Testis (tissue), 3 donors: ENCODE measurements around the gene TVP23C. TPM values are rescaled to one million over a fixed set of nuclear protein-coding genes. Genes with fewer than 3 reads are reported as not detected.
A peak's percentile ranks its signal among the peaks of the same experiment; 100 is the strongest.
"Not testable (repeated sequence)": the region's sequence is repeated elsewhere in the genome, so short reads cannot be mapped to it uniquely, and the experiment has no call there.

ENCODE experiments used
- DNase-seq: peaks from one replicate; pipeline ENCODE4 v3.0.0-alpha.2; 2019
- H3K27ac ChIP-seq, 2 donors: fragments of 200-600 bp; sonication (generic); one replicate each; pipeline ENCODE4 v1.5.1; 2019
- H3K27me3 ChIP-seq: fragments of 200-600 bp; sonication (generic); one replicate; pipeline ENCODE4 v1.5.1; 2019
- H3K36me3 ChIP-seq: fragments of 200-600 bp; sonication (generic); one replicate; pipeline ENCODE4 v1.5.1; 2017; ENCODE audit warnings: low read depth; ENCODE audit errors: missing control alignments
- H3K4me1 ChIP-seq: fragments of 200-600 bp; sonication (generic); one replicate; pipeline ENCODE4 v1.5.1; 2019
- H3K4me3 ChIP-seq, 2 donors: fragments of 200-600 bp; sonication (generic); one replicate each; pipeline ENCODE4 v1.5.1; 2017 to 2019
- H3K9me3 ChIP-seq: fragments of 200-600 bp; sonication (generic); one replicate; pipeline ENCODE4 v1.5.1; 2017
- POLR2A ChIP-seq: fragments of 450-650 bp; IDR thresholded peaks from one replicate; pipeline ENCODE4 v1.6.1; 2017; ENCODE audit warnings: antibody characterized with exemption, mild to moderate bottlenecking, moderate library complexity
- whole genome bisulfite sequencing, 2 donors: methylation state at CpG; one replicate each; pipeline ENCODE4 v1.1.5; 2018; 5-methylcytosine and 5-hydroxymethylcytosine counted together
- intact Hi-C: fragments of 100-400 bp; cut with DNase I; formaldehyde crosslinking; loops from one replicate; pipeline ENCODE4 v1.15.1; 2023; ENCODE audit warnings: low total_unique reads
- polyA plus RNA-seq: library from polyadenylated mRNA; stranded (reverse); fragments of 350-450 nt; fragmentation: Illumina TruSeq; extraction: RNeasy Lipid Tissue Mini Kit (QIAGEN cat#74804); gene quantifications from one replicate; pipeline ENCODE4 v1.2.3, GENCODE V29; 2014; ENCODE audit warnings: low read depth, low replicate concordance; ENCODE audit not compliant: insufficient read depth
- total RNA-seq, 2 donors: library from RNA; depleted of rRNA; stranded (reverse); fragments of >200 nt; gene quantifications; one replicate each; pipeline ENCODE4 v1.2.3, GENCODE V29; 2016
- TF ChIP-seq, protein P1 (sequence below), 3 experiments: fragments of 450-650 bp in 2 of 3; fragments of 200-600 bp in 1 of 3; sonication (generic) in 1 of 3; IDR thresholded peaks; one replicate each; pipeline ENCODE4 v1.5.1; 2016 to 2019; ENCODE audit warnings: antibody characterized with exemption in 3 of 3, mild to moderate bottlenecking in 2 of 3, moderate library complexity in 1 of 3

The TVP23C gene
- total and polyA plus RNA-seq, 3 donors from 2014 or later: 6.3 to 48.6 (median 41.1) TPM

DNA sequence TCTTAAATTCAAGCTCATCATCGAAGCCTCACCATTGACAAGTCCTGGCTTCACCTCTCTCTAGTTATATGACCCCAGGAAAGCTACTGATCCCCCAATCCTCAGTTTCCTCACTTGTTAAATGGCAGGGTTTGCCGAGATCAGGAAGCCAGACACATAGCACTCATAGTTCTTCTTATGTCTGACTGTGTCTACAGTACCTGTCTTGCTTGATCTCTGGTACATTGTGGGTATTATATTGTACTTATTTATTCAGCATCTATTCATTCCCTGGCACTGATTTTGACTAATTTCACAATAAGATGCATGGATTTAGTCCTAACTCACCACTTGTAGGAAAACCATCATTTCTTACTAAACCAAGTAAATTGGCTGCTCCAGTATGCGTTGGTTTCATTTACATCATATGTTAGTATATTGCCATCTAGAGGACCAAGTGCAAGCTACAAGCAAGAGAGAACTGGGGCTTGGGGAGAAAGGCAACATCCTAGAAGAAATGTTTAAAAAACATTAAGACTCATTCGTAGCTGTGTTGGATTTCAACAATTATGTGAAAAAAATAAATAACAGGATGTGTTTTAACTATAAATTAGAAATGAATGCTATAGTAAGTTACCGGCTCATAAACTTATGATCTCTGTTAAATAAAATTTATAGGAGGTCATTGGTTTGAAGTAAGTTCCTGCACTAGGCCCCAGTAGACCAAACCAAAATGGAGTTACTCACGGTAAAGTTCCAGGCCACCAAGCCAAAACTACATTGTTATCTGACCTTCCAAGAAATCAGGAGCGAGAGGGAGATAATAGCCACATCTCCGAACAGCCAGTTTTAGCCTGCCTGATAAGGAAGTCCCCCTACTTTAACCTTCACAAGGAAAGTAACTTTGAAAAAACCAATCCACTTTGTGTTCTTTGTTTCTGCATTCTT is 36.7 kb downstream of the TVP23C start:
- peak; percentile 29 for DNase-seq
- H3K4me3 ChIP-seq, H3K27me3 ChIP-seq, intact Hi-C loops, H3K27ac ChIP-seq, H3K4me1 ChIP-seq, H3K36me3 ChIP-seq, H3K9me3 ChIP-seq: not testable (repeated sequence)
- TF ChIP-seq, protein P1, sequence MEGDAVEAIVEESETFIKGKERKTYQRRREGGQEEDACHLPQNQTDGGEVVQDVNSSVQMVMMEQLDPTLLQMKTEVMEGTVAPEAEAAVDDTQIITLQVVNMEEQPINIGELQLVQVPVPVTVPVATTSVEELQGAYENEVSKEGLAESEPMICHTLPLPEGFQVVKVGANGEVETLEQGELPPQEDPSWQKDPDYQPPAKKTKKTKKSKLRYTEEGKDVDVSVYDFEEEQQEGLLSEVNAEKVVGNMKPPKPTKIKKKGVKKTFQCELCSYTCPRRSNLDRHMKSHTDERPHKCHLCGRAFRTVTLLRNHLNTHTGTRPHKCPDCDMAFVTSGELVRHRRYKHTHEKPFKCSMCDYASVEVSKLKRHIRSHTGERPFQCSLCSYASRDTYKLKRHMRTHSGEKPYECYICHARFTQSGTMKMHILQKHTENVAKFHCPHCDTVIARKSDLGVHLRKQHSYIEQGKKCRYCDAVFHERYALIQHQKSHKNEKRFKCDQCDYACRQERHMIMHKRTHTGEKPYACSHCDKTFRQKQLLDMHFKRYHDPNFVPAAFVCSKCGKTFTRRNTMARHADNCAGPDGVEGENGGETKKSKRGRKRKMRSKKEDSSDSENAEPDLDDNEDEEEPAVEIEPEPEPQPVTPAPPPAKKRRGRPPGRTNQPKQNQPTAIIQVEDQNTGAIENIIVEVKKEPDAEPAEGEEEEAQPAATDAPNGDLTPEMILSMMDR (IDR thresholded peaks at IDR 0.05): peak; percentile 25 to 47 (median 25)
- 40 to 47% methylated on average over 7 to 8 of the region's 8 CpGs for WGBS, 2 donors

DNA sequence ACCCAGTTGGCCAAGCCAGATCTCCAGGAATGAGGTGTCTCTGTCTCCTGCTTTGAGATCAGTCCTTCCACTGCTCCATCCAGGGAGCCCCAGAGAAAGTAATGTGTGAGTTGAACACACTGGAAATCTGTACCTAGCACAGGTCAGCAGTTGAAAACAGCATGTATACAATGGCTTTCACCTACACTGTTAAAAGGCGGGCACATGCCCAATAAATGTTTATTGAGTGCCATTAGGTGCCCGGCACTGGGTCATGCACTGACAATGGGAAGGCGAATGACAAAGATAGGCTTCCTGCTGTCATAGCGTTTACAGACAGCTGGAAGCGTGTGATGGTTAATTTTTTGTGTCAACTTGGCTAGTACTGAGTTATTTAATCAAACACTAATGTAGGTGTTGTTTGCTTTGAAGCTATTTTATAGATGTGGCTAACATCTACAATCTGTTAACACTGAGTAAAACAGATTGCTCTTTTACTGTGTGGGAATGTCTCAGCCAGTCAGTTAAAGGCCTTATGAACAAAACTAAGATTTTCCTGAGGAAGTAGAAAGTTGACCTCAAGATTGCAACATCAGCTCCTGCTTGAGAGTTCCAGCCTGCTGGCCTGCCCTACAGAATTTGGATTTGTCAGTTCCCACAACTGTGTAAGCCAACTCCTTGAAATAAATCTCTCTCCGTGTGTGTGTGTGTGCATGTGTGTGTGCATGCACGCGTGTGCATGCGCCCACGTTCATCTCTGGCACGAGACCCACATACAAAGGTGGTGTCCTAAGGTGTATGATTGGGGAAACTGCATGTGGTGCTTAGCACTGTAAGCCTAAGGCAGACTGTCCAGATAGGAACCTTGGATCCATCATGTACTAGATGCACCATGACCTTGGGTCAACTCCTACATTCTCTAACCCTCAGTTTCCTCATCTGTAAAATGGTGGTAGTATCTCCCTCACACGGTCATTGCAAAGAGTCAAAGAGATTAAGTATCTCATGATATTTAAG is 38.0 kb downstream of the TVP23C start:
- H3K27ac ChIP-seq, DNase-seq, intact Hi-C loops, H3K4me3 ChIP-seq, H3K4me1 ChIP-seq, H3K36me3 ChIP-seq, H3K9me3 ChIP-seq, H3K27me3 ChIP-seq: not testable (repeated sequence)
- 90 to 92% methylated on average over 9 to 12 of the region's 12 CpGs for WGBS, 2 donors

DNA sequence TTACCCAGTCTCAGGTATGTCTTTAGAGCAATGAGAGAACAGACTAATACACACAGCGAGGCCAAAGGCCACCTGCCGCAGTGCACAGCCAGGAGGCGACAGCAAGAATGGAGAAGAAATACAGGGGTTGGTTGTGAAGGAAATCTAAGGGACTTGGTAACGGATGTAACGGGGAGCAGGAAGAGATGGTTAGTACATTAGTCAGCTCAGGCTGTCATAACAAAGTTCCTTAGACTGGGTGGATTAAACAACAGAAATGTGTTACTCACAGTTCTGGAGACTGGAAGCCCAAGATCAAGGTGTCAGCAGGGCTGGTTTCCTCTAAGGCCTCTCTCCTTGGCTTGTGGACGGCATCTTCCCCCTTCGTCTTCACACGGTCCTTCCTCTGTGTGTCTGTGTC is 47.1 kb downstream of the TVP23C start:
- no peak for DNase-seq
- 95 to 98% methylated on average over 8 of the region's 8 CpGs for WGBS, 2 donors
- H3K27ac ChIP-seq: no peak overlapping the region
- no peak overlapping the region for H3K4me3 ChIP-seq
- peaks cover 6% of the 10 kb centered on the region for H3K4me1 ChIP-seq
- intact Hi-C loops: no loop called here
- H3K27me3 ChIP-seq: no peaks in the 10 kb centered on the region
- H3K36me3 ChIP-seq: no peaks in the 10 kb centered on the region
- TF ChIP-seq, protein P1 (IDR thresholded peaks at IDR 0.05): no peak
- H3K9me3 ChIP-seq: no peaks in the 10 kb centered on the region

DNA sequence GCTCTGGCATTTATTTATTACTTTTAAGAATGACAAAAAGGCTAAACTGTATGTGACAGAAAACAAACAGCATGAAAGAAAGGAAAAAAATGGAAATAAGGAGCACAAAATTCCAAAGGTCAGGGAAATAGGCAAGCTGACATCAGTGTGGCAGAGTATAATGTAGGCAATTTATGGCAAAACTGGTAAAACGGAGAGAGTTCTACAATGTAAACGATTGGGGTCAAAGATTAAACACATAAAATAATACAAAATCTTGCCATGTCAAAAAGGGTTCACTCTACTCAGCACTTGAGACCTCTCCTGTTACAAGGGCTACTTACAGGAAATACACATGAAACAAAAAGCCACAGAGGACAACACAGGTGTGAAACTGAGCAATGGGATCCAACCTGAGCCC is 48.8 kb downstream of the TVP23C start:
- intact Hi-C loops: no loop called here
- Histone ChIP-seq H3K4me3 (no peak overlapping the region), H3K9me3 (no peaks in the 10 kb centered on the region), H3K27me3 (no peaks in the 10 kb centered on the region), H3K4me1 (peaks cover 6% of the 10 kb centered on the region), H3K27ac (no peak overlapping the region), H3K36me3 (no peaks in the 10 kb centered on the region)
- TF ChIP-seq POLR2A: no peak
- TF ChIP-seq, protein P1 (IDR thresholded peaks at IDR 0.05): no peak
- WGBS, 2 donors: 59 to 64% methylated on average over 2 of the region's 2 CpGs
- DNase-seq: no peak

DNA sequence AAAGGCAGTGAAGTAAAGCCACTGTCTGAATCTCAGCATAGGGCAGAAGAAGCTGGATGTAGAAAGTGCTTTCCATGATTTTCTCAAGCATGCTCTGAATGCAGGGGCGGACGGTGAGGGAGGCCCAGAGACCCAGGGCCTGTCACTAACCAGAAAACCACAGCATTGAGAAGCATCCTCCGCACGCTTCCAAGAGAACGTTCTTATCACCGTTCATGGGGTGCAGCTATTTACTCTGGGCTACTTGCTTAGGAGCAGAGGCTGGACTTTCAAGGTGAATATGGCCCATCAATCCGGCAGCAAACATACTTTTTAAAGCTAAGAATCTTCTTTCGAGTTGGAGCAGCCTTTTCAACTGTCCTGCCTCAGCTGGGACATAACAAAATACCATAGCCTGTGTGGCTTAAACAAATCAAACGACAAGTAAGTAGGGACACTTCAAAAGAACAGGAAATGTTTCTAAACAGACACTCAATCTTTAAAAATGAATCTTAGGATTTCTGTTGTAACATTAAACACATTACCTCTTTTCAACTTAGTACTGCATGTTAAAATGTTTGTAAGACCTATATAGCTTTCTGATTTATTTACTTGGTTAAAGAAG is 49.3 kb downstream of the TVP23C start:
- TF ChIP-seq, protein P1 (IDR thresholded peaks at IDR 0.05): no peak
- no peak for TF ChIP-seq POLR2A
- Histone ChIP-seq H3K4me3 (no peak overlapping the region), H3K4me1 (peaks cover 6% of the 10 kb centered on the region), H3K36me3 (no peaks in the 10 kb centered on the region), H3K27ac (peak overlapping the region; percentile 56 to 73), H3K27me3 (no peaks in the 10 kb centered on the region), H3K9me3 (no peaks in the 10 kb centered on the region)
- DNase-seq: no peak
- WGBS, 2 donors: 48 to 67% methylated on average over 9 of the region's 9 CpGs
- intact Hi-C loops: no loop called here
